GM19043 (cell line): ENCODE results near the gene RNF152.

Source experiments
- ATAC-seq: cut with Tn5 transposase; IDR thresholded peaks from one replicate; pipeline ENCODE4 v1.9.1; 2021; ENCODE audit warnings: low read depth; ENCODE audit not compliant: unreplicated experiment

RNF152 gene, protein sequence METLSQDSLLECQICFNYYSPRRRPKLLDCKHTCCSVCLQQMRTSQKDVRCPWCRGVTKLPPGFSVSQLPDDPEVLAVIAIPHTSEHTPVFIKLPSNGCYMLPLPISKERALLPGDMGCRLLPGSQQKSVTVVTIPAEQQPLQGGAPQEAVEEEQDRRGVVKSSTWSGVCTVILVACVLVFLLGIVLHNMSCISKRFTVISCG

DNA sequence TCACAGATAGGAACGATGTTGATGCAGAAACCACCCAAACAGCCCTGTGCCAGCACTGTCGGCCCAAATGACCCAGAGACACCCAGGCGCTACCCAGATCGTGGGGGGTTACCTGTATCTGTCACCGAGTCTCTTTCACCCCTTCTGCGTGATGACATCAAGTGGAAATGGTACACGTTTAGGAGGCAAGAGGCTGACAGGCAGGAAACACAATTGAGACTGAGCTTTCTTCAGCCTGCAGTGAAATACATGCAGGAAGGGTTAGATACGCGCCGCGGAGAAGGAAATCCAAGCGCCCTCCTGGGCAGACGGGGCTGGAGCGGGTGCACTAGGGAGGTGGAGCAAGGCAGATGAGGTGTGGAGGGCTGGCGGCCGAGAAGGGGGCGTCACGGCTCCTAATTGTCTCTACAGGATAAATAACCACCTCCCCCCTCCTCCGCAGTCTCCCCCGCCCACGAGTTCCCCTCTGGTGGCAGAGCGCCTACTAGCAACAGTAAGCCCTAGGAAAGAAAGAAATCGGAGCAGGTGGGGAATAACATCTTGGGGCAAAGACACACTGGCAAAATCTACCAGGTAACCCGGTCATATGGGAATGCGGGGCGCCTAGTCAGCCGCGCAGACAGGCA lies at the start of gene RNF152:
RNF152 (minus strand) TSS at position 325 of the 626 bp plus-strand sequence. CDS start 76,544 bp downstream, outside the sequence.
- ATAC-seq, result no peak

DNA sequence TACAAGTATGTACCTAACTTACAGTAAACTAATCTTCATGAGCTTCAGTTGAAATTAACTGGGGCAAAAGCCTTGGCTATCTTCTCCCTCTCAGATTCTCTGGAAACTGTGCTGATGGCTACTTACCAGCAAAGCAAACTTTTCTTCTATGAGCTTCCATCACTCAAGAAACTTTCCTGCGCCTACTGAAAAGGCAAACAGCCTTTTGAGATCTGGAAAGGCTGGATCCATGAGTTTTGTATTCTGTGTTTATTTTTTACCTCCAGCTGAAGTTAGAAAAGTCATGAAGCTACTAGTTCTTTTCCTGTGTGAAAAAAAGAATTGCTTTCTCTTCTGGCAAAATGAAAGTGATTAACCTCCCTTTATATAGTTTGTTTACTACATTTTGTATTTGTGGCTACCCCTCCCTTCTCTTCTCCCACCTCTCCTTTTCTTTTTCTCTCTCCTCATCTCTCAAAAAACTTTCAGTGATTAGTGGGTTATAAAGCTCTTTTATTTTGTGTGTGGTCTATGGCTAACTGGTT lies 49.2 kb upstream of the RNF152 start:
- ATAC-seq, result no peak

DNA sequence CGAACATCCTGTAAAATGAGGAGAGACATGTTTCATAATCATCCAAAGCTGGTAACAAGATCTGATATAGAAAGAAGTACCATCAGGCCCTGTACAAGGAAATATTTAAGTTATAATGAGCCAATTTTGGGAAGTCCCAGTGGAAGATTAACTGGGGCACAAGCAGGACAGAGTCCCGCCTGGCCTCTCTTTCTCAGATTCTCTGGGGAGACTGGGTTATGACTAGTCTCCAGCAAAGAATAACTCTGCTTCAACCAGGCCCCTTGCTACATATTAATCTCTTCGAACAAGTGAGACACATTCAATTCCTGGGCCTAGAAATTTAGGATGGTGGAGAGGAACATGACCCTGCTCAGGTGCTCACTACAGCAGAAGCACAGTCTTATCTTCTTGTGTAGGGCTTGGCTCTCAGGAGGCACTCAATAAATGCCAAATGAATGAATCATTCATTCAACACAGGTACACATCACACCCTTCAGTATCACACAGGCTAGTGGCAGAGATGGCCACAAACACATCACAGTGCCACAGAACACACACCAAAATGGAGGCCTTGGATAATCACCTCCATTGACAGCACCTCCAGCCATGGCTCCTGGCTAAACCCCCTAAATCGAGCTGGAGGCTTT lies 46.4 kb upstream of the RNF152 start:
- ATAC-seq, result no peak

DNA sequence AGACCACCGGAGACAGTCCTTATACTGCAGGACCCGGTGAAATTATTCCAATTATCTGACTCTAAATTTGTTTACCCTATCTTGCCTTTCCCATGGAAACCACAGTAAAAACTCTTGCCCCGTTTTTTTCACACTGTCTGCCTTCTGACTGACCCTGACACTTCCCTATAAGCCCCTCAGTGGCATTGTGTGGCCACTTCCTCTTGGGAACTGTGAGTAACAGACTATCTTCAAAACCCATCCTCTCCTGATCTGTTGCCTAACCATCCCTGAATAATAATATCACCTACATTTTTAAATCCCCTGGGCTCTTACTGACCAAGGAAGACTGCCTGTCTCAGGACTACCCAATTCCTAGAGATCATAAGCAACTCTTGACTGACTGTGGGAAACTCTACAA lies 42.6 kb upstream of the RNF152 start:
- ATAC-seq, result no peak

DNA sequence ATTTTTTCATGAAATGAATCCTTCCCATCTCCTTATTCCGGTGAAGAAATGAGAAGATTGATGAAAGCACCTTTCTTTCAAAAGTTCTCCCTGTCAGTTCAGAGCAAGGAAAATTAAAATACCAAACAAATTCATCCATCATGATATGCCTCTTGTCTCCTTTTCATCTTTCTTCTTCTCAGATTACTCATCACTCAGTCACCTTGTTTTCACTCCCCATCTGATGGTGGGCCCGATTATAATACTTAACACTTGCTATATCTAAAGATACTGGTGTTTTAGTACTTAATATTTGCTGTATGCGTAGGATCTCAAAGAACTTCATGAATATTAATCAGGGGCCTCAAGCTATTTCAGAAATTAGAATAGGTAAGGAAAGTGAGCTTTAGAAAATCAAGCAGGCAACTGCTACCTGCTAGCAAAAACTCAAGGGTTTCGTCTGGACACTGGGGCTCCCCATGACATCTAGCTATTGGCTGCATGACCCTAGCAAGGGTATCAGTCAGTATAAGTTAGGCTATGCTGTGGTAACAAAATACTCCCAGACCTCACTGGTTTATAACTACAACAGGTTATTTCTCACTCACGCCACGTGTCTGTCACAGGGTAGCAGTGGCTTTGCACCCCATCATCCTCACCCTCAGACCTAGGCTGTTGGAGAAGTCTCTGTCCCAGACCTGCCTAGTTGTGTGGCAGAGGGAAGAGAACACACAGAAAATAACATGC lies 39.0 kb upstream of the RNF152 start:
- no peak for ATAC-seq

DNA sequence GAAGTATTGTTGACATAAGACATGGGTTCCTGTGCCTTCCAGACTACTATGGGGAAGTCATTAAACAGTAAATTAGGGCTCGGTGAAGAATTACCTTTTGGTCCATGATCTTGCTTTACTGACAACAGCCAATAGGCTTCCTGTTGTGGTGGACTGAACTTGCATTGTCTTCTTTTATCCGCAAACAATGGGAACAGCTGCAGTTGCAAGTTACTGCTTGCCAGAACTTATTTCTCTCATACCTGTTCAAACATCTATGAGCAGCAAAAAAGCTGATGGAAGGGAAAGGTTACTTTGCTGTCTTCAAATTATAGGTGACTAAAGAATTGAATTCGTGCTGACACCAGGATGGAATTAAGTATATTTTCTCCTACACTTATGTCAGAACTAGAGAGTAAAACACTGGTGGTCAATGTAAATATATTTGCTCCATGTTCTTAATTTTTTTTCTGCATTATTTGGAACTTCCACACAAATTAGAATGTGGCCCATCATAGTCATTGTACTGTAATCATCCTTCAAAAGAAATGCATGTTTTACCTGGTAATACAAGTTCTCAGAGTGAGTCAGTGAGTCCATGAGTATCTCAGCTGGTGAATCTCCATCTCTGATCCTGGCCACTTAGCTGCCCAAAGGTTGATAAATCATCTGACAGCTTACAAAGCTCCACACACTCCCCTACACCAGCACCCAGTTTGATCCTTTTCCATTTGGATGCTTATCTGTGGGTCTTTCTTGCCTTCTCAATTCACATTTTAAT lies 37.3 kb upstream of the RNF152 start:
- no peak for ATAC-seq

DNA sequence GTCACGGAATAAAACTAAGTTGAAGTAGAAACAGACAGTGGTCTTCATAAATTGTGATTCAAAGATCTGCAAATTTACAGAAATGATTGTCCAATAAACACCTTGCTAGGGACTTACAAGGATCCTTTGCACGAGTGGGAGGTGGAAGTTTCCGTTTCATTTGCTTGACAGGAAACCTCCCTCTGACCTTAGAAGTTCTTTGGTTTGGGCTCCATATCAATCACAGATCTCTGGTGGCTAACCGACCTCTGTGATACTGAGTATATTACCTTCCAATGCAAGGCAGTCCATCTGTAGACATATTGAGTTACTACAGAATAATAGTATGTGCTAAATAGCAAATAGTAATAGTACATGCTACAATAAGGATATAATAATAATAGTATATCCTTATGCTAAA lies 33.7 kb upstream of the RNF152 start:
- ATAC-seq, result no peak

DNA sequence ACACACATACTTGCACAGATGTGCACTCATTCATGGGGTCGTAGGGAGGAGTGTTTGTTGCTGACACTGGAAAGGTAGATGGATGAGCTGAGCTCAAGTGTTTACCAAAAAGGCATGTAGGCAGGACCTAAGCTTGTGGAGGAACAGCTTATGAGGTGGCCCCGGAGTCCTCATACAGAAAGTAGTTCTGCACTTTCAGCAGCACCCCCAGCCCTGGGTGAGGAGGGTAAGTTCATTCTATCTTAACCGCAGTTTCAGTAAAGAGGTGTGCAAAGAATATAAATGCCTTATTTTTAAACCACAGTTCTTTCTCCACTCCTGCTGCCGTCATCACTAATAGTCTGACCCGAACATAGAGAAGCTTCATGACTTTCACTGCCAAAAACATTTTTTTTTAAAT lies 31.7 kb upstream of the RNF152 start:
- no peak for ATAC-seq

DNA sequence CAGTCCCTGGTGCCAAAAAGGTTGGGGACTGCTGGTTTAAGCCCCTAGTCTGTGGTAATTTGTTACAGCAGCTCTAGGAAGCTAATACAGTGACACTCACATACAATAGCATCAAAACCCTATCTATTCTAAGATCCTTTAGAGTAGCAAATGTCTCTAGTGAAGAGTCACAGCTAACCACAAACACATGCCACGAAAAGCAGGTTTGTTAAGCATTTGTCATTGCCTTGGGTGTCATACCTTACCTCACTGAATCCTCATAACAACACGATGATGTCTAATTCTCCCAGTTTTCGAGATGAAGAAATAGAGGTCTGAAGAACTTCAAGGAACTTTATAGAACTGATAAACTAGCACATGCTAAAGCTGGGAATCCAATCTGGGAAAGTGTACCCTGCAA lies 29.6 kb upstream of the RNF152 start:
- no peak for ATAC-seq

DNA sequence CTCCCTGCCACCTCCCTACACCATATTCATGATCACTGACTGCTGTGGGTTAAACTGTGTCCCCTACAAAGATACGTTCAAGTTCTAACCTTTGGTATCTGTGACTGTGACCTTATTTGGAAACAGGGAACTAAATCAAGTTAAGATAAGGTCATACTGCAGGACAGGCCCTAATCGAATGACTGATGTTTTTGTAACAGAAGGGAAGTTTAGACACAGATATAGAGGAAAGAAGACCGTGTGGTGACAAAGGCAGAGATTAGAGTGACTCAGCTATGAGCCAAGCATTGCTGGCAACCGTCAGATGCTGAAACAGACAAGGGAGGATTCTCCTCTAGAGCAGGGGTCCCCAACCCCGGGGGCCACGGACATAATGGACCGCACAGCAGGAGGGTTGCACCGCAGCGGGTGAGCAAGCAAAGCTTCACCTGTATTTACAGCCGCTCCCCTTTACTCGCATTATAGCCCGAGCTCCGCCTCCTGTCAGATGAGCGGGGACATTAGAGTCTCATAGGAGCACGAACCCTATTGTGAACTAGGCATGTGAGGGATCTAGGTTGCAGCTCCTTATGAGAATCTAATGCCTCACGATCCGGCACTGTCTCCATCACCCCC lies 28.9 kb upstream of the RNF152 start:
- ATAC-seq, result no peak

DNA sequence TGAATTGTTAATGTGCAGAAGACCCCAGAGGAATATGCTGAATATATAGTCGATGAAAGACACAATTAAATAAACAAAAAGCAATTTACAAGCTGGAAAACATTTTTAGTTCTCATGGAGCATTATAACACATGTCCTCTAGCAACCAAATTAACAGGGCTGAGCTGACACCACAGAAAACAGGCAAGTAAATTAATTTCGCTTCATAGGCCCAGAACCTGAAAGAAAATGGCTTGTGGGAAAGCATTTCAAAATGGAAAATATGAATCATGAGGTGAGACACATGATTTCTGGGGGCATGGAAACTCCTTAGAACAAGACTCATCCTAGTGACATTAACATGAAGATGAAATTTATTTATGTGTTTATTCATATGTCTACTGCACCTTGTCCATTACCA lies 25.0 kb upstream of the RNF152 start:
- no peak for ATAC-seq

DNA sequence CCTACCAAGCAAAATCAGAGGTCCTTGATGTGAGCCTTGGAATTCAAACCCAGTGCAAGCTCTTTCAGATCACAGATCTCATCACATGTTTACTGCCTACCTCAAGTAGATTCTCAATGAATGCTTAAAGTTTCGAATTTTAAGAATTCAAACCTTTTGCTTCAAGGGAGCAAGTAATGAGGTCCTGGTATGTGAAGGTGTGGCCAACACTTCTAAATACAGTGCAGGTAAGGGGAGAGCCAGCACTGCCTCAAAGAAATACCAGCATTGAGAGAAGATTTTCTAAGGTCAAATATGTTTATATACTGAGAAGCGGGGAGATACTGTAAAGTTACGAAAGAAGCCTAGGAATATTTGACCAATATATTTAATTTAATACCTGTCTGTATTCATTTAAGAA lies 19.7 kb upstream of the RNF152 start:
- ATAC-seq, result no peak

DNA sequence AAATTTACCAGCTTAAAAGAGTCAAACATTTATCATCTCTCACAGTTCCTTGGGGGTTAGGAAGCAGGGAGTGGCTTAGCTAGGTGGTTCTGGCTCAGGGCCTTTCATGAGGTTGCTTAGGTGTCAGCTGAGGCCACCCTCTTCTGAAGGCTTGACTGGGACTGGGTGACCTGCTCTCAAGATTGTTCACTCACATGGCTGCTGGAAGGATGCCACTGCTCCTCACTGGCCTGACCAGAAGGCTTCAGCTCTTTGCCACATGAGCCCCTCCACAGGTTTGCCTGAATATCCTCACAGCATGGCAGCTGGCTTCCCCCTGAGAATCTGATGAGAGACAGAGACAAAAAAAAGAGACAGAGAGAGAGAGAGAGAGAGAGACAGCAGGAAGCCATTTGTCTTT lies 17.3 kb upstream of the RNF152 start:
- ATAC-seq, result no peak

DNA sequence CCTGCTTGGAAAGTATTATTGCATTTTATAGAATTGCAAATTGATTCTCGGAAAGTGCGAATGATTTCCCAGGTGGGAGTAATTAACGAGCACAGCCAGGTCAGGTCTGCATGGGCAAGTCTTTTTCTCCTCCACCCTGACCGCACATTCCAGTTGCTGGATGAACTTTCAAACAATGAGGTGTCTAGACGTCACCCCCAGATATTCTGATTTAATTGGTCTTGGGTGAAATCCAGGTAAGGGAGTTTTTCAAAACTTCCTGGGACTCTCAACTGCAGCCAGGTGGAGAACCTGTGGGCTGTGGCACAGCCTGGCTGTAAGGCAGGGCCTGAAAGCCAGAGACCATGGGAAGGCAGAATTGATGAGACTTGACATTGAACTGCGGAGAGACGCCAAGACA lies 15.9 kb upstream of the RNF152 start:
- ATAC-seq, result no peak

DNA sequence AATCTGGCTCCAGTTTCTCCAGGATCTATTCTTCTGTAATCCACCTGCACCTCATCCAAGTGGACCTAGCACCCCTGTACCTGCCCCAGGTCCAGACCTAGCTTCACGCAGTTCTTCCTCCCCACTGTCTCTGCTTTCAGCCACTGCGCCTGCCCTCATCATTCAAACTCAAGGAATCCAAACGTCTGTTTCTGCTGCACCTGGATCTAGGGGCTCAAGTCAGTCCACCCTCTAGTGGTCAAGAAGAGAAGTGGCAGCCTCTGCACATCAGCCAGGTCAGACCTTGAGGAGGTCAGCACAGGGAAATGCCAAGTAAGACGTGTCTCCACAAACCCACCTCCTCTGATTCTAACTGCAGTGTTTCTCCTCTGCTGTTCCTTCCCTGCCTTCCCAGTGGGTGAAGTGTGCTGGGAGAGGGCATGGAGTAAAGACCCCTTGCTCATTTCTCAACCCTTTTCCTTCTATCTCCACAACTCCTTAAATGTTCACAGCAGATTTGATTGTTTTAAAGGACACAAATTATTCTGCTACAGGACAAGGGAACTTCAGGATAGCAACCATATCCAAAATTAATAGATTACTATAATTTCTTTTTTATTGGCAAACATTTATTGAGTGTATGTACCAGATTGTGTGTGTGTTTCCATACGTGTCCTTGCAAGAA lies 8.6 kb upstream of the RNF152 start:
- peak; percentile 96 for ATAC-seq

DNA sequence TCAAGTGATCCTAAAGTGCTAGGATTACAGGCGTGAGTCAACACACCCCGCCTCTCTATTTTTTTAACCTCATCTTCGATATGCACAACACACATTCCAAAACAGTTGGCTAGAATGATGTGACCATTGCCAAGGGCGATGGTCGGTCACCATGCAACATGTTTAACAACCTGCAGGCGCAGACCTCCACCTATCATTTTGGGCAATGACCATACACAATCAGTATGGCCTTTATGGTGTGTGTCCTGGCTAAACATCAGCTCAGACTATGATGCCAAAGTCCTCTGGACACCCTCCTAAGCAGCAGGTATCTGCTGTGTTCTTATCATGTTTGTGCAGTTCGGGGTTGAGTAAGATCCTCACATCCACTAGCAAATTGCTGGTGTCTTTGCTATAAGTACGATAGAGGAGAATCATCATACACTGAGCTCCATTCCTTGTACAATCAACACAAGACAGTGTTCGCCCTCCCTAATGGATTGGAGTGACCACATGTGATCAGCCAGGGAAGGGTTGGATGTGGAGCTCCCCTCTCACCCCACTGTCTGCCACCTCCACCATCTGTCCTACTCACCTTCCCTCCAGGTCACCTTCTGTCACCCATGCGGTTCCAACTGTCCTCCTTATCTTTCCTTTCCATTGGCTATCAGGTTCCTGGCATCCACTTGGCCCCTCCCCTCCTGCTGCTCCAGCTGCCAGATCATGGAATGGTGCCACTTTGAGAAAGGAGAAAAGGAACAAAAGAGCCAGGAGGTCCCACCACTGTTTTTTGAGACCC lies 7.9 kb upstream of the RNF152 start:
- no peak for ATAC-seq

DNA sequence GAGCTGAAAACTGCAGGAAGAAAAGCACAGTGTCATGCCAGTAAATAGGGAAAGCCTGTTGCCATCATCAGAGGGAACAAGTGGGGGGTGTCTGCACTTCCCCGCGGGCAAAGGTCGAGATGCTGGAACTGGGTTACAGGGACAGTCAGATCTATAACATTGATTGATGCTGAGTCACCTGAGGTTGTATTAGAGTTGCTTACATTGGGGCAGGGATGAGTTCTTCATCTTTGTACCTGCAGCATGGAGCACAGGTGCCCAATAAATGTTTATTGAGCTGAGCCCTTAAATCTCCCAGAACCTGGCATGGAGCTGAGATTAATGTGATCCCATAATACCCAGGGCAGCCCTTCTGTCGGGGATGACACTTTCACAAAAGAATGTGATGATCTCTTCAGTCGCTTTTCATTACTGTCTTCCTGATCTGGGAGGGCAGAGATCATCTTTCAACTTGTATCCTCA lies 5.9 kb upstream of the RNF152 start:
- no peak for ATAC-seq

DNA sequence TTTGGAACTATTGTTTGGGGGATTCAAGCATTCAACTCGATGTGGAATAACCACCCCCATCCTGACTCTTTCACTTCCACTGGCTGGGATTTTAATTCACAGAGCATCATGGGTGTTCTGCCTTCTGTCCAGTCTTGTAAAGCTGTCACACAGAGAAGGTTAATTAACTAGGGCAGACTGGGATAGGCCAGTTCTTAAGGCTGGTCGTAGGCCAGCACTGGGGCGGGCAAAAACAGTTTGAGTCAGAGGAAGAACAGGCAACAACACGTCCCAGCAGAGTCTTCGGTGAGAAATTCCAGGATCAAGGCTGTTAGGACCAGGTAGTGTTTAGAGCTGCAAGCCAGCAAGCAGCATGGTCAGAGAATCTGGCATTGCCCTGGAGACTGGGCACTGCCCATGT lies 4.0 kb upstream of the RNF152 start:
- no peak for ATAC-seq

DNA sequence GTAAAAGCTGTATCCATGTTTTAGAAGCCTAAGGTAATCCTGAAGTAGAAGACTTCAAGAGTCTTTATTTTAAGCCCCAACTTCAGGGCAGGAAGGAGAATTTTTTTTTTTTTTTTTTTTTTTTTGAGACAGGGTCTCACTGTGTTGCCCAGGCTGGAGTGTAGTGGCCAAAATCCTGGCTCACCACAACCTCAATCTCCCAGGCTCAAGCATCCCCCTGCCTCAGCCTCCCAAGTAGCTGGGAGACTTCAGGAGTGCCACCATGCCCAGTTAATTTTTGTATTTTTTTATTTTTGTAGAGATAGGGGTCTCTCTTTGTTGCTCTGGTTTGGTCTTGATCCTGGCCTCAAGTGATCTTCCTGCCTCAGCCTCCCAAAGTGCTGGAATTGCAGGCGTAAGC lies 3.3 kb upstream of the RNF152 start:
- no peak for ATAC-seq
